ENCODE data around the gene CDH4.

CDH4 gene

GRCh38 chr20:61529354-61529753 is 277.3 kb downstream of the CDH4 start:
- TF ChIP-seq USF1 (IDR thresholded peaks at IDR 0.05) (no peak), RAD21 (IDR thresholded peaks at IDR 0.05; ENCODE audit: low read depth) (no peak), NFIC (IDR thresholded peaks at IDR 0.05) (no peak), CREB1 (IDR thresholded peaks at IDR 0.05; ENCODE audit: low read depth) (no peak), MAX (IDR thresholded peaks at IDR 0.05) (no peak), REST (IDR thresholded peaks at IDR 0.05; ENCODE audit: low read depth) (no peak), TCF12 (IDR thresholded peaks at IDR 0.05; ENCODE audit: low read depth) (no peak)

GRCh38 chr20:61531553-61532345 is 279.7 kb downstream of the CDH4 start:
- TF ChIP-seq REST (IDR thresholded peaks at IDR 0.05; ENCODE audit: low read depth) (no peak), EGR1 (IDR thresholded peaks at IDR 0.05) (no peak), CREB1 (IDR thresholded peaks at IDR 0.05; ENCODE audit: low read depth) (no peak), YY1 (IDR thresholded peaks at IDR 0.05; ENCODE audit: low read depth) (no peak), MAX (IDR thresholded peaks at IDR 0.05) (no peak)

GRCh38 chr20:61532736-61533135 is 280.7 kb downstream of the CDH4 start:
- TF ChIP-seq CREB1 (IDR thresholded peaks at IDR 0.05; ENCODE audit: low read depth) (no peak), EP300 (IDR thresholded peaks at IDR 0.05; ENCODE audit: borderline replicate concordance) (no peak), YY1 (IDR thresholded peaks at IDR 0.05; ENCODE audit: low read depth) (no peak), MAX (IDR thresholded peaks at IDR 0.05) (no peak), USF1 (IDR thresholded peaks at IDR 0.05) (no peak), REST (IDR thresholded peaks at IDR 0.05; ENCODE audit: low read depth) (no peak), TEAD4 (IDR thresholded peaks at IDR 0.05) (no peak), RAD21 (IDR thresholded peaks at IDR 0.05; ENCODE audit: low read depth) (no peak), NFIC (IDR thresholded peaks at IDR 0.05) (no peak), CEBPB (IDR thresholded peaks at IDR 0.05) (no peak), ZBTB7A (IDR thresholded peaks at IDR 0.05; ENCODE audit: low read depth) (no peak), FOXM1 (IDR thresholded peaks at IDR 0.05; ENCODE audit: borderline replicate concordance, low read depth) (no peak), EGR1 (IDR thresholded peaks at IDR 0.05) (no peak), TCF12 (IDR thresholded peaks at IDR 0.05; ENCODE audit: low read depth) (no peak), TAF1 (IDR thresholded peaks at IDR 0.05; ENCODE audit: low read depth) (no peak)

GRCh38 chr20:61533231-61533631 is 281.2 kb downstream of the CDH4 start:
- TF ChIP-seq ZBTB7A (IDR thresholded peaks at IDR 0.05; ENCODE audit: low read depth): no peak
- TF ChIP-seq RAD21 (IDR thresholded peaks at IDR 0.05; ENCODE audit: low read depth): no peak
- TF ChIP-seq YY1 (IDR thresholded peaks at IDR 0.05; ENCODE audit: low read depth): no peak
- TF ChIP-seq EP300 (IDR thresholded peaks at IDR 0.05; ENCODE audit: borderline replicate concordance): no peak
- TF ChIP-seq TEAD4 (IDR thresholded peaks at IDR 0.05): no peak
- no peak for TF ChIP-seq CEBPB (IDR thresholded peaks at IDR 0.05)
- TF ChIP-seq CREB1 (IDR thresholded peaks at IDR 0.05; ENCODE audit: low read depth): no peak
- no peak for TF ChIP-seq MAX (IDR thresholded peaks at IDR 0.05)
- no peak for TF ChIP-seq EGR1 (IDR thresholded peaks at IDR 0.05)
- TF ChIP-seq REST (IDR thresholded peaks at IDR 0.05; ENCODE audit: low read depth): no peak
- no peak for TF ChIP-seq USF1 (IDR thresholded peaks at IDR 0.05)
- no peak for TF ChIP-seq NFIC (IDR thresholded peaks at IDR 0.05)
- TF ChIP-seq TCF12 (IDR thresholded peaks at IDR 0.05; ENCODE audit: low read depth): no peak
- TF ChIP-seq FOXM1 (IDR thresholded peaks at IDR 0.05; ENCODE audit: borderline replicate concordance, low read depth): no peak
- TF ChIP-seq TAF1 (IDR thresholded peaks at IDR 0.05; ENCODE audit: low read depth): no peak

Data from Ishikawa (cell line).